IMR-90 (cell line): ENCODE measurements around the gene LAMA2.

ENCODE experiments used
- POLR2A ChIP-seq: IDR thresholded peaks from 2 replicates; pipeline ENCODE4 v1.6.1; 2012; ENCODE audit warnings: mild to moderate bottlenecking, low read depth, low read length
- TF ChIP-seq, protein P1 (sequence below): conservative IDR thresholded peaks from 2 replicates; pipeline ENCODE4 v1.5.1; 2012; ENCODE audit warnings: mild to moderate bottlenecking, low read depth, low read length, improper control_type of control experiment

DNA sequence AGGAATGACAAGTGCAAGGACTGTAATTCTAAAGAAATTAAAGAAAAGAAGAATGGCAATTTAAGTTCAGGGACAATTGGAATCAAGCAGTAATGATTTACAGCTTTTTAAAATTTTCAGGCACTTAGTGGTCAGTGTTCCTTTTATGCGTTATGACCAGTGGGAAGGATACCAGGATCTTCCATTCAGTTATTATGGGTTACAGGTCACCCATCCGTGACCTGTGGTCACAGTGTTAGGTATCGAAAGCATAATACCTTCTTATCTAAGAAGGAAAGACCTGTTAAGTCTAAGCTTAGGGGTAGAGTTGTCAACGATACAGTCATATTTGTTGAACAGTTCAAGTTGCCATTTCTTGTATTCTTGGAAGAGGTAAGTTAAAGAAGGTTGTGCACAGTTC, 253.8 kb downstream of the LAMA2 start:
- TF ChIP-seq, protein P1, sequence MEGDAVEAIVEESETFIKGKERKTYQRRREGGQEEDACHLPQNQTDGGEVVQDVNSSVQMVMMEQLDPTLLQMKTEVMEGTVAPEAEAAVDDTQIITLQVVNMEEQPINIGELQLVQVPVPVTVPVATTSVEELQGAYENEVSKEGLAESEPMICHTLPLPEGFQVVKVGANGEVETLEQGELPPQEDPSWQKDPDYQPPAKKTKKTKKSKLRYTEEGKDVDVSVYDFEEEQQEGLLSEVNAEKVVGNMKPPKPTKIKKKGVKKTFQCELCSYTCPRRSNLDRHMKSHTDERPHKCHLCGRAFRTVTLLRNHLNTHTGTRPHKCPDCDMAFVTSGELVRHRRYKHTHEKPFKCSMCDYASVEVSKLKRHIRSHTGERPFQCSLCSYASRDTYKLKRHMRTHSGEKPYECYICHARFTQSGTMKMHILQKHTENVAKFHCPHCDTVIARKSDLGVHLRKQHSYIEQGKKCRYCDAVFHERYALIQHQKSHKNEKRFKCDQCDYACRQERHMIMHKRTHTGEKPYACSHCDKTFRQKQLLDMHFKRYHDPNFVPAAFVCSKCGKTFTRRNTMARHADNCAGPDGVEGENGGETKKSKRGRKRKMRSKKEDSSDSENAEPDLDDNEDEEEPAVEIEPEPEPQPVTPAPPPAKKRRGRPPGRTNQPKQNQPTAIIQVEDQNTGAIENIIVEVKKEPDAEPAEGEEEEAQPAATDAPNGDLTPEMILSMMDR, result no peak
- no peak for TF ChIP-seq POLR2A
